H7 (cell line): ENCODE results near the gene CDK4. TPM values are rescaled to one million over a fixed set of nuclear protein-coding genes. Genes with fewer than 3 reads are reported as not detected.
A peak's percentile ranks its signal among the peaks of the same experiment; 100 is the strongest.

ENCODE experiments used
- DNase-seq: peaks from one replicate; pipeline ENCODE4 v3.0.0; 2012
- H3K27me3 ChIP-seq: 2 replicates; pipeline ENCODE4 v1.6.0; 2011; ENCODE audit warnings: mild to moderate bottlenecking, low read length; ENCODE audit not compliant: control insufficient read depth, insufficient read depth
- H3K36me3 ChIP-seq: replicated peaks from 2 replicates; pipeline ENCODE4 v1.5.1; 2011; ENCODE audit warnings: low read length; ENCODE audit not compliant: control insufficient read depth, insufficient read depth
- H3K4me3 ChIP-seq: 2 replicates; pipeline ENCODE4 v1.5.1; 2011; ENCODE audit warnings: low read depth, mild to moderate bottlenecking, control low read depth, low read length, moderate library complexity; ENCODE audit not compliant: insufficient read depth
- total RNA-seq: library from RNA; depleted of rRNA; stranded (reverse); fragments of >200 nt; shearing (Covaris generic); gene quantifications from 2 replicates; pipeline ENCODE4 v1.2.3, GENCODE V29; 2014

Gene CDK4
- total RNA-seq, 1 experiment from 2014 or later, result 275 TPM

GRCh38 chr12:57766464-57767304 lies 14.6 kb upstream of the CDK4 start, which contains the start of gene CYP27B1:
Gene CYP27B1 (minus strand): TSS chr12:57767078. CDS start chr12:57767041, 37 bp downstream.
- DNase-seq, result peak; percentile 86
- H3K4me3 ChIP-seq, result peak within 1 kb of the TSS; percentile 48; the same call in 1 of the 2 replicates
- H3K36me3 ChIP-seq, result peaks cover 16% of the 10 kb centered on the region
- H3K27me3 ChIP-seq, result peaks cover 55% of the 10 kb centered on the region

DNA sequence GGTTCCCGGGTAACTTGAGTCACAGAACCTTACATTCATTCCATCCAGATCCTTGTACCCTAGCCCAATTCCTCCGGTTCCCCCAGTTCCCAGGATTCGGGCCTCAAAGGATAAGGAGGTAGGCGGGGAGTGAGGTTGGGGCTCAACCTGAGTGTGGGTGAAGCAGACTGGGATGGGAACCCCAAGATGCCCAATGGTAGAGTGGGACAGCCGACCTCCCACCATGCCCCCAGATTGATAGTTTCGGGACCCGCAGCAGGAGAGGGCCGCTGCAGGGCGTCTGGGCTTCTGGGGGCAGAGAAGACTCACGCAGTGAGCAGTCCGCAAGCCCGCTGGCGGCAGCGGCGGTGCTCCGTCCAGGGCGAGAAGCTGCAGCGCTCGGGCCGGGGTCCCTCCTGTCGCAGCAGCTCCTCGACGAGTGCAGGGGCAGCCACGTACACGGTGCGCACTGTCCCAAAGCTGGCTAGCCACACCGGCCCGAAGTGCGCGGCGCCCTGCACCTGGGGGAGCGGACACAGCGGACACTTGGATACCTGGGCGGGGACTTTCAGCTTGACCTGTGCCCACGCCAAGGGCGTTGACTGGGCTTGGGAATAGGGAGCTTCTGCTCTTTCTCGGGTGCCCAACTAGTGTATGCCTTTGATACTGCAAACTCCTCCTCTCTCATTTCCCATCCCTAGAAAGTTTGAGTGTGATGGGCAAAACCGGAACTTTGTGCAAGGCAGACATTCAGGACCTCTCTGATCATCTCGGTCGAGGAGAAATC lies 13.8 kb upstream of the CDK4 start:
- DNase-seq, result peak; percentile 70
- peaks cover 63% of the 10 kb centered on the region for H3K27me3 ChIP-seq
- H3K4me3 ChIP-seq, result peak overlapping the region; percentile 48
- peaks cover 16% of the 10 kb centered on the region for H3K36me3 ChIP-seq

DNA sequence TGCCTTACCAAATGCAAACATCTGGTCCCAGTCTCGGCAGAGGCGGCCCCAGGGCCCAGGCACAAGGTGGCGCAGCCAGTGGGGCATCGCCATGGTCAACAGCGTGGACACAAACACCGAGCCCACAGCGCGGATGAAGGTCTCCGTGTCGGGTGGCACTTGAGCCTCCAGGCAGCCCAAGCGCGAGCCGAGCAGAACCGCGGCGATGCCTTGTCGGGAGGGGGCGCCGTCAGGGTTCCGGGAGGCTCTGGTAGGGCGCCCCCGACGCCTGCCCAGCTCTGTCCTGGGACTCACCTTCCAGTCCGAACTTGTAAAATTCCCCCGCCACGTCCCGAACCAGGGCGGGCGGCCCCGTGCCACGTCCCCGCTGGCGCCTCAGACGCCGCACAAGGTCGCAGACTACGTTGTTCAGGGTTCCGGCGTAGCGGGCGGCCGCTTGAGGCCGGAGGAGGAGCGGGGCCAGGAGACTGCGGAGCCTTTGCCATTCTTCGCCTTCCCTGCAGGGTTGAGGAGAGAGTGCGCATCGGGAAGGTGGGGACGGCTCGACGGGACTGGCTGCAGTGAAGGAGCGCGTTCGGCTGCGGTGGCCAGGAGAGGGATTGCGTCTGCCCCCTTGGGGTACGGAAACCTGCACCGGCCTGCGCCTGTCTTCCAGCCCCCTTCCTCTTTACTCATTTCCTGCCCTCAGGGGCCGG lies 13.0 kb upstream of the CDK4 start:
- Histone ChIP-seq H3K4me3 (peak overlapping the region; percentile 48), H3K36me3 (peaks cover 11% of the 10 kb centered on the region), H3K27me3 (peaks cover 66% of the 10 kb centered on the region)
- DNase-seq, result peak; percentile 91

DNA sequence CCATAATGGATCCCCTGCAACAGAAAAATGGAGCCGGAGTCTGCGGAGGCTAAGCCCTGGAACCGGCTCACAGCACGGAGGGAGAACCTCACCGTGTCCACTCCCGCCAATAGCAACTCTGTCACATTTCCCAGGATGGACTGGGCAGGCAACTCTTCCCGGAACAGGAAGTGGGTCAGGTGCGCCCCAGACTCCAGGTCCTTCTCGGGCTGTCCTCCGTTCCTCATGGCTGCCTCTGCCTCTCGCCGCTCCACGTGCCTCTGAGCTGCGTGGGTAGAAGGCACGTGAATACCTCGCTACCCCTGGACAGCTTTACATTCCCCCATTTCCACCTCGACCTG lies 12.5 kb upstream of the CDK4 start:
- Histone ChIP-seq H3K4me3 (peak overlapping the region; percentile 48), H3K27me3 (peaks cover 66% of the 10 kb centered on the region), H3K36me3 (peaks cover 9% of the 10 kb centered on the region)
- no peak for DNase-seq

DNA sequence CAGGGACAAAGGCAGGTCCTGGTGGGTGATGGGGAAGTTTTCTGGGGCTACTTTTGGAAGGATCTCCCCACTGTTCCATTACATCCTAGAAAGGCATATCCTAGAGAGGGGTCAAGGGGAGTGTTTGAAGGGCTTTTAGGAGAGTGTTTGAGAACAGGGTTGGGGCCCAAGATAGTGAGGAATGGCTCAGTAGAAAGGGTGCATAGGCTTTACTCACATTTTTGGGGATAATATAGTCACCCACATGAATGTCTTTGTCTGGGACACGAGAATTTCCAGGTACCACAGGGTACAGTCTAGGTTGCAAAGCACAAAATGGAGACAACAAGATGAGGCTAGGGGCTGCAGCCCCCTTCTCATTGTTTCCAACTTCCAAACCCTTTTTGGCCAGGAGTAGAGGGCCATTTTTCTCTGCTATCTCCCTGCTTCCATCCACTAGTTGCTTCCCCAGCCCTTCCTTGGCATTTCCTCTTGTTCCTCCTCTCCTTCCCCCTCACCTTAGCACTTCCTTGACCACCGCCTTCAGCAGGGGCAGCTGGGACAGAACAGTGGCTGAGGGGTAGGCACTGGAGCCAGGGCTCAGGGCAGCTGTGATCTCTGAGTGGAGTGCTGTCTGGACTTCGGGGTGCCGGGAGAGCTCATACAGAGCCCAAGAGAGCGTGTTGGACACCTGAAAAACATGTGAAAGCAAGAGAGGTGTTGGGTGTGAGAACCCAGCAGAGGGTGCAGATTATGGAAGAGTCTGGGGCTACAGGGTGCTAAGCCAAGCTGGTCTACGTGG lies 12.0 kb upstream of the CDK4 start:
- H3K27me3 ChIP-seq, result peaks cover 68% of the 10 kb centered on the region
- peaks cover 4% of the 10 kb centered on the region for H3K36me3 ChIP-seq
- no peak for DNase-seq
- H3K4me3 ChIP-seq, result no peak overlapping the region; the same call in 1 of the 2 replicates

GRCh38 chr12:57762463-57762862 lies 10.4 kb upstream of the CDK4 start:
- H3K27me3 ChIP-seq, result peaks cover 84% of the 10 kb centered on the region
- DNase-seq, result no peak
- no peak overlapping the region for H3K4me3 ChIP-seq
- H3K36me3 ChIP-seq, result no peaks in the 10 kb centered on the region

GRCh38 chr12:57761391-57761998 lies 9.4 kb upstream of the CDK4 start:
- DNase-seq, result no peak
- Histone ChIP-seq H3K27me3 (peaks cover 82% of the 10 kb centered on the region), H3K36me3 (no peaks in the 10 kb centered on the region), H3K4me3 (no peak overlapping the region)

- peaks cover 82% of the 10 kb centered on the region for H3K27me3 ChIP-seq
- no peak overlapping the region for H3K4me3 ChIP-seq
- H3K36me3 ChIP-seq, result no peaks in the 10 kb centered on the region
- peak; percentile 85 for DNase-seq
Observed at GRCh38 chr12:57760347-57760982, 8.4 kb upstream of the CDK4 start.

DNA sequence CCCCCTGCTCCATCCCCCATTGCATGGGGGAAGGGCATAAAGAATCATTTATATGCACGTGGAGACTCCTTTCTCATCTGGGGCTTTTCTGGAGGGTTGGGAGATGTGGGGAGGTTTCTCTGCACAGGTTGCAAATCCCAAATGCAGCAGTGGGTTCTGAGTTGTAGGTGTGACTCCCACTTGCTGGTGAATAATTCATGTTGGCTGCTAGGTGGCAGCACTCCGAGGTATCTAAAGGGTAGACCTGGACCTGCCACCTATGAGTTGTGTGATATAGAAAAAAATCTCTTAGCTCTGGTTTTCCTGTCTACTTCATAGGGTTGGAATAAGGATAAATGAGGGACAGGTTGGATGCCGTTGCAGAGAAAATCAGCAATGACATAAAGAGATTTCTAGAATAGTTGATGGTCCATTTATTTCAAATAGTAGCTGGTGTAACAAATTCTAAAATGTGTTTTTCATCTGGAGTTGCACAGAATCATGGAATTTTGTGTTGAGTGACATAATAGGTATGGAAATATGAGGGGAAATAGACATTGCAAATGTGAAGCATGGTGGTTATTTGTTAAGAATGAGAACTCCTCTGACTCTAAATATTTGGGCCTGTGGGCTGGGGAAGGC lies 7.4 kb upstream of the CDK4 start:
- no peak overlapping the region for H3K4me3 ChIP-seq
- H3K36me3 ChIP-seq, result no peaks in the 10 kb centered on the region
- H3K27me3 ChIP-seq, result peaks cover 78% of the 10 kb centered on the region
- peak; percentile 76 for DNase-seq

- no peaks in the 10 kb centered on the region for H3K36me3 ChIP-seq
- no peak overlapping the region for H3K4me3 ChIP-seq
- peaks cover 78% of the 10 kb centered on the region for H3K27me3 ChIP-seq
- DNase-seq, result no peak
Observed at GRCh38 chr12:57758552-57759359, 6.6 kb upstream of the CDK4 start.

DNA sequence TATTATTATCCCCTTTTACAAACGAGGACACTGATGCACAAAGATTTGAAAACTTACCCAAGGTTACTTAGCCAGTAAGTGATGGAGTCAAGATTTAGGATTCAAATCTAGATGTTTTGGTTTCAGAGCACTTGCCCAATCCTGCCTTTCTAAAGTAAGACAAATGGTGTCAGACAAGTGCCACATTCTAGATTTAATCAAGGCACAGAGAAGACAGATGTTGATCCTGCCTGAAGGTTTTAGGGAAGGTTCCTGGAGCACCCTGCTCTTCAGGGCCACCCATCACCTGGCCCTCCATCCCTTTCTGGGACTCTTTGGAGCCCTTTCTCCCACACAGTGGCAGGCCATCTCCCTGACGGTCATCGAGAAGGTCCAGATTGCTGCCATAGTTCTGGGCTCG lies 5.7 kb upstream of the CDK4 start:
- H3K27me3 ChIP-seq, result peaks cover 73% of the 10 kb centered on the region
- no peaks in the 10 kb centered on the region for H3K36me3 ChIP-seq
- H3K4me3 ChIP-seq, result no peak overlapping the region
- no peak for DNase-seq
